Sigmoid colon (tissue), 4 donors: ENCODE results near the gene UBL4B.

ENCODE experiments used
- CTCF ChIP-seq, 4 experiments: fragments of 450-650 bp in 3 of 4; fragments of 200-600 bp in 1 of 4; IDR thresholded peaks; one replicate each; pipeline ENCODE4 v1.5.1; 2016 to 2019; ENCODE audit warnings: antibody characterized with exemption in 4 of 4, mild to moderate bottlenecking in 3 of 4, moderate library complexity in 2 of 4
- EP300 ChIP-seq, 4 donors: sonication (generic); formaldehyde crosslinking; IDR thresholded peaks; one replicate each; pipeline ENCODE4 v1.6.1; 2017; ENCODE audit warnings: antibody characterized with exemption in 4 of 4
- POLR2AphosphoS5 ChIP-seq, 4 donors: sonication (generic); formaldehyde crosslinking; IDR thresholded peaks; one replicate each; pipeline ENCODE4 v1.6.1; 2017; ENCODE audit warnings: antibody characterized with exemption in 4 of 4

GRCh38 chr1:110083866-110084226 is 28.4 kb upstream of the UBL4B start:
- TF ChIP-seq CTCF (IDR thresholded peaks at IDR 0.05) (no peak), EP300 (IDR thresholded peaks at IDR 0.05) (no peak), POLR2AphosphoS5 (IDR thresholded peaks at IDR 0.05) (no peak)
